ENCODE data around the gene RTBDN. TPM values are rescaled to one million over a fixed set of nuclear protein-coding genes. Genes with fewer than 3 reads are reported as not detected.

Gene RTBDN
- total RNA-seq, 1 experiment from 2014 or later, result 25.1 TPM

- no peak for DNase-seq (ENCODE audit: low read depth, low spot score)
- H3K9ac ChIP-seq (ENCODE audit: low read length), result peak overlapping the region; percentile 54
- peaks cover 76 to 95% of the 10 kb centered on the region in 2 experiments for H3K4me1 ChIP-seq (ENCODE audit: control insufficient read depth in 1 of 2, insufficient read depth in 2 of 2, low read length in 2 of 2)
- ChIA-PET CTCF (interaction anchor here (1.4 to 7.4 kb wide), 2 partner anchors 9 to 11 kb away, joined by 3 to 88 read pairs; partner anchors contain the start of gene HOOK2), POLR2A (interaction anchor here (0.6 to 1.2 kb wide), 3 partner anchors 9 to 1542 kb away, joined by 3 read pairs; no protein-coding TSS in a partner anchor), RAD21 (ENCODE audit: low non-redundant PET in 1 of 2, low total read pairs in 2 of 2, uncharacterized antibody in 2 of 2, unreplicated experiment in 2 of 2) (no interaction called here)
- peaks cover 6% of the 10 kb centered on the region for H3K79me2 ChIP-seq (ENCODE audit: insufficient read depth, low read length)
- H3K27ac ChIP-seq (ENCODE audit: low read depth, low read length), result peak overlapping the region; percentile 89
- no peak for ATAC-seq
- H3K27me3 ChIP-seq (ENCODE audit: insufficient read depth, low read length), result no peaks in the 10 kb centered on the region
- H4K20me1 ChIP-seq (ENCODE audit: insufficient read depth), result no peaks in the 10 kb centered on the region
- no peaks in the 10 kb centered on the region for H3K9me2 ChIP-seq (ENCODE audit: insufficient read depth)
- H2AFZ ChIP-seq (ENCODE audit: low read depth, low read length, poor library complexity, severe bottlenecking), result no peak overlapping the region
- BruUV-seq (replicated peaks), result no TSS peak
- H3K36me3 ChIP-seq (ENCODE audit: control insufficient read depth in 1 of 2, insufficient read depth in 2 of 2, low read length in 2 of 2), result no peaks in the 10 kb centered on the region
- no peak for TF ChIP-seq FOSL1 (IDR thresholded peaks at IDR 0.05; ENCODE audit: low read depth)
- no peak for TF ChIP-seq ATF3 (IDR thresholded peaks at IDR 0.05)
- TF ChIP-seq CBX3 (IDR thresholded peaks at IDR 0.05; ENCODE audit: low read depth), result no peak
- no peak for TF ChIP-seq EZH2phosphoT487 (IDR thresholded peaks at IDR 0.05; ENCODE audit: borderline replicate concordance)
- TF ChIP-seq ZNF274 (IDR thresholded peaks at IDR 0.05; ENCODE audit: low read depth, low read length), result no peak
- no peak for TF ChIP-seq CTCF (IDR thresholded peaks at IDR 0.05 in 2 of 3, conservative IDR thresholded peaks at IDR 0.05 in 1 of 3; ENCODE audit: borderline replicate concordance in 1 of 3, insufficient read depth in 1 of 3, low read depth in 2 of 3, low read length in 2 of 3)
- no peak for TF ChIP-seq POLR2AphosphoS5 (IDR thresholded peaks at IDR 0.05; ENCODE audit: low read depth, low read length)
- TF ChIP-seq SIN3A (IDR thresholded peaks at IDR 0.05; ENCODE audit: low read depth), result no peak
- no peak for TF ChIP-seq REST (IDR thresholded peaks at IDR 0.05; ENCODE audit: low read depth)
- no peak for TF ChIP-seq POLR2A (IDR thresholded peaks at IDR 0.05; ENCODE audit: borderline replicate concordance, extremely low read depth, insufficient read depth, insufficient read length)
- TF ChIP-seq ZFX (IDR thresholded peaks at IDR 0.05), result no peak
- TF ChIP-seq MAX (IDR thresholded peaks at IDR 0.05), result no peak
- no peak for TF ChIP-seq JUND (IDR thresholded peaks at IDR 0.05)
- intact Hi-C loops (cut with micrococcal nuclease), result no loop called here
- H3K4me3 ChIP-seq (replicated peaks in 1 of 2; ENCODE audit: low read depth in 1 of 2, low read length in 2 of 2), result no peak overlapping the region
- H3K9me3 ChIP-seq (ENCODE audit: control insufficient read depth in 1 of 2, insufficient read depth in 1 of 2, low read depth in 1 of 2, low read length in 2 of 2), result no peaks in the 10 kb centered on the region
- H3K4me2 ChIP-seq (ENCODE audit: low read length), result peak overlapping the region; percentile 61
These were observed 47.4 kb downstream of the RTBDN start for GRCh38 chr19:12786952-12787351.

Data from HCT116 (cell line).